NCI-H2081 treated with DMSO at 0.1 percent for 48 hours (cell line): Measurements from ENCODE around the gene STARD10.
"Not testable (repeated sequence)": the region's sequence is repeated elsewhere in the genome, so short reads cannot be mapped to it uniquely, and the experiment has no call there.

Source experiments
- DNase-seq: peaks from one replicate; lab custom pipeline; 2025; lab: John Stamatoyannopoulos, UW

The STARD10 gene, protein sequence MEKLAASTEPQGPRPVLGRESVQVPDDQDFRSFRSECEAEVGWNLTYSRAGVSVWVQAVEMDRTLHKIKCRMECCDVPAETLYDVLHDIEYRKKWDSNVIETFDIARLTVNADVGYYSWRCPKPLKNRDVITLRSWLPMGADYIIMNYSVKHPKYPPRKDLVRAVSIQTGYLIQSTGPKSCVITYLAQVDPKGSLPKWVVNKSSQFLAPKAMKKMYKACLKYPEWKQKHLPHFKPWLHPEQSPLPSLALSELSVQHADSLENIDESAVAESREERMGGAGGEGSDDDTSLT

DNA sequence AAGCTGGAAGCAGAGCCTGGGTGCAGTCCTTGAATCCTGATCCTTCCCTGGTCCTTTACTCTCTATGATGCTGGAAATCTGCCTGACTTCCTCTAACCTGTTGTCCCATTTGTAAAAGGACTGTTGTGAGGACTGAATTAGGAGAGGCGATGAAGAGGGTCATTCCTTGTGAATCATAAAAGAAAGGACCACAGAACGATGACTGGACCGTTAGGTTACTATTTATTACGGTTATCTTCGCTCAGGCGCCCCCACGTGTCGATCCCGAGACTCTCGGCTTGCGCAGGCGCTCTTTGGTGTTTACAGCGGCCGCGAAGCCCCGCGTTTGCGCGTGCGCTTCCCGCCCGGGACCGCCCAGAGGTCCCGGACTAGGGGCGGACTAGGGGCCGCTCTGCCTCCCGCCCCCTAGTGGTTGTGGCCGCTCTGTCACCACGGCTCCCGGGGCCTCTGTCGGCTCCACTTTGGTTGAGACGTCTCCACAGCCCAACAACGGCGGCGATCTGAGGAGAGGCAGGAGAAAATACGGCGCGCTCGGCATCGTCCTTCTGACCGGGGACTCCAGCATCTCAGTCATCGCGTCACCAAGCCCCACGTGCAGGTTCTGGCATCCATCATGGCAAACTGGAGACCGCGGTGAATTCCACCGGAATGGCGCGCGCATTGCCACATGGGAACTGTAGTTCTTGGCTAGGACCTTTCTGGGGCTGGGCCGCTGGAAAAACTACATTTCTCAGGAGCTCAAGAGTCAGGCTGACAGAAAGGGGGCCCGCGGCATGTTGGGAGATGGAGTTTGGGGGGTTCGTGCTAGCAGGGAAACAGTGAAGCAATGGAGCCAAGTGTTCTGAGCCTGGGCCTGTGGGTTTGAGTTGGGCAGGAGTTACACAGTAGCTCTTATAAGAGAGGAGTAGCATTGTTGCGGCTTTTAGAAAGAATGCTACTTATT lies at the start of gene STARD10:
Gene STARD10 (minus strand): TSS at position 623 of the 943 bp plus-strand sequence. CDS start 12,866 bp downstream, outside the sequence.
- DNase-seq = peak; percentile 65

DNA sequence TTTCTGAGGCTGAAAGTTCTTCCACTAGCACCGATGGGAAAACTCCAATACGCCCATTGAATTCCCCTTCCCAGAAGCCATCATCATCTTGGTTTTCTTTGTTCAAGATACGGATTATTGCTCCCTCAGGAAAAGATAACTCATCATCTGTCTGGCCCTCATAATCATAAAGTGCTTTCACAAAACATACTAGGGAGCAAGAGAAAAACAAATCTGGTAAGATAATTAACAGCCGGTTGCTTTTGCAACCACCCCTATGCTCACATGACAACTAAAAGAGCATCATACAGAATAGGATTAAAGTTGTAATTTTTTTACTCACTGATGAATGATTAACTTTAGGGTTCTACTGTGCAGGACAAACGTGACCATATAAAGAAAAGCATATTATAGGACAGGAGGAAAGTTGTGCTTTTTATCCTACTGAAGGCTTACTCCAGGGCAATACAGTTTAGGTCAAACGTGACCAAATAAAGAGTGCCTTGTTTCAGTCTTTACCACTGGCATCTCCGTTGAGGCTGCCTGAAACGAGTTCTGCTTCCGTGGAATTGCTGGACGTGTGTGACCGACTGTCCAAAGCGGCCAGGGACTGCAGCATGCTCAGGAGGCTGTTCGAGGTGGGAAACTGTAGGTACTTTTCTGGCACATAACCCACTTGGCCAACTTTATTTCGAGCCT lies 48.9 kb upstream of the STARD10 start:
- DNase-seq = no peak

- DNase-seq = no peak
These were observed 48.3 kb upstream of the STARD10 start for GRCh38 chr11:72842126-72842525.

DNA sequence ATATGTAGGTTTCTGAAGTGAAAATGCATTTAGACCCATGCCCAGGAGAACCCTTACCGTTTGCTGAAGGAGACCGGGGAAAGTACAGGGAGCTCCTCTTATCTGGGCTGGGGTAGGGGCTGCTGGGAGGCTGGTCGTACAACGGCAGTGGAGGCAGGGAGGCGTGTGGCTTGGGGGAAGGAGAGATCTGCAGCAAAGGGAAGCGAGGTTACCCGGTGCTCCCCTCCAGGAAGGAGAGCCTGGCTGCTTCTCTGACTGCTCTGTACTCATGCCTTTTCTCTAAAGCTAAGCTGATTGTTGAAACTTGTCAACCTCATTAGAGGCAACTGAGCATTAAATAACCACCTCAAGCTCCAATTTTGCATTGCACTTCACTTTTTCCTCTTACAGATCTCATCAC lies 47.5 kb upstream of the STARD10 start:
- no peak for DNase-seq

GRCh38 chr11:72840780-72841179 lies 46.9 kb upstream of the STARD10 start:
- DNase-seq = no peak

GRCh38 chr11:72838691-72839305 lies 45.0 kb upstream of the STARD10 start:
- DNase-seq = no peak

- no peak for DNase-seq
These were observed 42.3 kb upstream of the STARD10 start for GRCh38 chr11:72836111-72836510.

- no peak for DNase-seq
These were observed 41.1 kb upstream of the STARD10 start for GRCh38 chr11:72834905-72835304.

GRCh38 chr11:72833811-72834493 lies 40.1 kb upstream of the STARD10 start:
- no peak for DNase-seq

DNA sequence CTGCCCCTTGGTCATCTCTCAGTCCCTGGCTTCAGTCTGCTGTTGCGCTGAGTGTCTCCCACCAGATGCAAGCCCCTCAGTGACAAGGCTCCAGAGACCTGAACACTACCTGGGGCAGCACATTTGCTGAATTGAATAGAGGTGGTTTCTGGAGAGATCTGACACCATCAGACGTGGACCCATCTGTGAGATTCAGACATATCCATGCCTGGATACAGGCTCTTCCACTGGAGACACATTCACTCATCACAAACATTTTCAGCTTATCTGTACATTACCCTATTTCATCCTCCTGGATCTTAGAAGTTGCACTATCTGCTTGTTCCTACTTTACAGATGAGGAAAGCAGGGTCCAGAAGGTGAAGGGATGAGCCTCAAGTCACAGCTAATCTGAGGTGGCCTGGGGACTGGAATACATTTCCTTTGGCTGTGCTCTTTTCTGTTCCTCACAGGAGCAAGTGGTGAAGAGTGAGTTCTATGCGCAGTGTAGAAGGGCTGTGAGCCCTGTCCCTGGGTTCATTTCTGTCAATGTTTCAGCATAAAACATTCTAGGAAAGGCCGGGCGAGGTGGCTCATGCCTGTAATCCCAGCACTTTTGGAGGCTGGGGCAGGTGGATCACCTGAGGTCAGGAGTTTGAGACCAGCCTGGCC lies 39.4 kb upstream of the STARD10 start:
- no peak for DNase-seq

DNA sequence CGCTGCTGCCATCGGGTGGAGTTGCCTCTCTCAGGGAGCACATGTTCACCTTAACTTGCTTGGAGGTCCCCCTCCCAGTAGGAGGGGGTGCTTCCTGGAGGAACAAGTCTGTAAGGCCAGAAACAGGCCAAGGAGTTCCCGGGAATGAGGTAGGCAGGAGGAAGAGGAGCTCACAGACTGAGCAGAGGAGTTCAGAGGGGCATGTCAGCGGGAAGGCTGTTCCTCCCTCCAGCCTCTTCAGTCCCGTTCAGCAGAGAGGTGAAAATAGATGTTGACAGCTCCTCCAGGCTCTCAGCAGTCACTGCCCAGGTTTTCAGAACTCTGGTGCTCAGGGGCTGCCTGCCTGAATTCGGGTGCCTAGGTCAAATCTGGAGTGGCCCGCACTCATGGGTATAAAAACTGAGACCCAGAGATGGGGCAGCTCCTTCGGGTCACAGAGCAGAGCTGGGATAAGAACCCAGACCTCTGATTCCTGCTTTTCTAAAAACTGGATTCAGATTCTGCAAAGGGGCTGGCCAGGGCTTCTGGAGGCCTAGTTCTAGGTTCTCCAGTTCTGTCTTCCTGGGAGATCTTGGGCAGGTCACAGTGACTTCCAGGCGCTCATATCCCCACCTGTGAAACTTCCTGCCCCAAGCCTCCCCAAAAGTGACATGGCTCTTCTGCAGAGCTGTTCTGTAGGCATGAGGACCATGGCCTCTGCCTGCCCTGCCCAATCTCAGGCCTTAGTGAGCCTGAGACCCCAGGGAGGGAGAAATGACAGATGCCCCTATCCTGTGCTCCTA lies 38.6 kb upstream of the STARD10 start:
- DNase-seq = no peak

GRCh38 chr11:72831521-72832300 lies 37.9 kb upstream of the STARD10 start:
- peak; percentile 39 for DNase-seq

DNA sequence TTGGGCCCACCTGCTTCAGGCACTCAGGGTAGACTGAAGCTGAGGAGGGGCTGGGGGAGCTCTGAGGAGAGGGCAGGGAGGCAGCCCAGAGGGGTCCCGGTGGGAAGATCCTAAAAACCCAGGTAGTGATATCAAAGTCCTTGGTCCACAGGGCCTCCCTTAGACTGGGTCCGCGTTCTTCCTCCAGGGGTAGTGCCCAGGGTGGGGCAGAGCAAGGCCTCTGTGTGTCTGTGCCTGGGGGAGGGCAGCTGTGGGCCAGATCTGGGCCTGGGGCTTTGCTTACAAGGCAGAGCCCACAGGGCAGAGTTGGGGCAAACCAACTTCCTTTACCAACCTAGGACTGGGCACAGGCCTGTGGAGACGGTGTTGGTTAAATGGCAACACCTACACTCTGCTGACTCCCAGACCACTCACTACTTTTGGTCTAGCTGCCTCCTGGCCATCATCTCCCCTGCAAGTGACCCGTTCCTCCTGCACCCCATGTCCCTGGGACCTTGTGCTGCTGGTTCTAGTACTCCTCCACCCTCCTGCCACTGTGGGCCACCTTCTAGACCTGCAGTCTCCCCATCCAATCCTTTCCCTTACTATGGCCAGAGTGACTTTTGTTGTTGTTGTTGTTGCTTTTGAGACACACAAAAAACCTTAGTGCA lies 36.2 kb upstream of the STARD10 start:
- DNase-seq = no peak

DNA sequence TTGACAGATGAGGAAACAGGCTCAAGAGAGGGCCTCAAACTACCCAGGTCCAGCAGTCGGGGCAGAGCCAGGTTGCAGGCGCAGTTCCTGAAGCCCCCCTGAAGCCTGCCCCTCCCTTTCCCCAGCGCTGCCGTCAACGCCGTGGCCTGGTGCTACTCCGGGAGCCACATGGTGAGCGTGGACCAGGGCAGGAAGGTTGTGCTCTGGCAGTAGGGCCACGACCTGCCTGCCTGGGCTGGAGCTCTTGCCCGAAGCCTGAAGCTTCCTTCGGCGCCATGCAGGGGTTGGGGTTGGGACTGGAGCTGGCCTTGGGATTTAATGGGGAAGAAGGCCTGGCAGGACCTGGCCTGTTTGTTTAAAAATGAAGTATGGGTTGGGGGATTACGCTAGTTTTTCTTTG lies 35.3 kb upstream of the STARD10 start:
- no peak for DNase-seq

- DNase-seq = no peak
These were observed 34.9 kb upstream of the STARD10 start for GRCh38 chr11:72828692-72829101.

DNA sequence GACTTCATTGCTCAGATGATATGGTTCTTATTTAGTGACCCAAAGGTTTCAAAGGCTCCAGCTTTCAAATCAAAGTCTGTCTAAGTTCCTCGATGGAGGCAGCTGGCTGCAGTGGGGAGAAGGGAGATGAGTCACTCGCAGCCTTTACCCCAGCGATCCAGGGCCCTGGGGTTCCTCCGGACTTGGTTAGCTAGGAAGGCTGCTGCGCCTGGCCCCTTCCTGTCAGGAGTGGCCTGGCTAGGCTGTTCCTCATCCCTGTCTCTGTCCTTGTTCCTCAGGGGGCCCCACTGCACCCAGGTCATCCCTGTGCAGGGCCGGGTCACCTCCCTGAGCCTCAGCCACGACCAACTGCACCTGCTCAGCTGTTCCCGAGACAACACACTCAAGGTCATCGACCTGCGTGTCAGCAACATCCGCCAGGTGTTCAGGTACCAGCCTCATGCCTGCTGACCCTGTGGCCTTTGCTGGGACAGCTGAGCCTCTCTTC lies 34.3 kb upstream of the STARD10 start:
- no peak for DNase-seq

DNA sequence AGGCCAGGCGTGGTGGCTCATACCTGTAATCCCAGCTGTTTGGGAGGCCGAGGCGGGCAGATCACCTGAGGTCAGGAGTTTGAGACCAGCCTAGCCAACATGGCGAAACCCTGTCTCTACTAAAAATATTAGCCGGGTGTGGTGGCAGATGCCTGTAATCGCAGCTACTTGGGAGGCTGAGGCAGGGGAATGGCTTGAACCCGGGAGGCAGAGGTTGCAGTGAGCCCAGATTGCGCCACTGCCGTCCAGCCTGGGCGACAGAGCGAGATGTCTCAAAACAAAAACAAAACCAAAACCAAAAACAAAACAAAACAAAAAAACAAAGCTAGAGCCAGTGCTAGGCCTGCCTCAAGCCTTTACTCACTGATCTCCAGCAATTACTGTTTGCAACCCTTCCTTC lies 33.8 kb upstream of the STARD10 start:
- not testable (repeated sequence) for DNase-seq

DNA sequence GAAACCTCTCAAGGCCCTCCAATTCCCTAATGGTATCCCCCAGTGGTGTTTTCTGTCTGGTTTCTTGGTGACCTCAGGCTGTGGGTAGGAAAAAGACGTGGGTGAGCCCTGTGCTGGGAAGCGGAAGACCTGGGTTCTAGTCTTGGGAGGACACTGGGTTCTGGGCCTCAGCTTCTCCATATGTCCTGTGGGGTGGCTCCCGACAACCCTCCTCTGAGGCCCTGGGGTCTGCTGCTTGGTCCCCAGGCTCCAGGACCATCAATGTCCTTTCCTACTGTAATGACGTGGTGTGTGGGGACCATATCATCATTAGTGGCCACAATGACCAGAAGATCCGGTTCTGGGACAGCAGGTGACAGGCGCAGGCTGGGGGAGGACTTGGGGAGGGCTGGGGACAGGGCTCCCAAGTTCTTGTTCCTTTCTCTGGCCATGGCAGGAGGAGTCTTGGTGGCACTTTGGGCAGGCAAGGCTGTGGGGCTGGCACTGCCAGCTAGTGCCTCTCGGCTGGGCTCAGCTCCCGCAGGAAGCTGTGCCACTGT lies 33.2 kb upstream of the STARD10 start:
- DNase-seq = no peak
